ENCODE data around the gene COL4A4.

Gene COL4A4

GRCh38 chr2:227057060-227057459 is 106.9 kb downstream of the COL4A4 start:
- Histone ChIP-seq H3K27me3 (ENCODE audit: insufficient read depth, insufficient read length) (no peaks in the 10 kb centered on the region), H3K36me3 (ENCODE audit: insufficient read depth, insufficient read length, low read length) (no peaks in the 10 kb centered on the region), H3K4me1 (ENCODE audit: insufficient read depth, insufficient read length) (no peaks in the 10 kb centered on the region), H3K4me3 (ENCODE audit: insufficient read length, low read depth) (no peak overlapping the region), H3K9me3 (ENCODE audit: insufficient read depth, low read length) (peaks cover 5% of the 10 kb centered on the region; the same call in 1 of the 2 replicates), H3K9ac (ENCODE audit: insufficient read length, low read depth) (no peak overlapping the region)
- TF ChIP-seq YY1 (IDR thresholded peaks at IDR 0.05; ENCODE audit: insufficient read depth, insufficient read length) (no peak), SUZ12 (IDR thresholded peaks at IDR 0.05; ENCODE audit: extremely low read depth, insufficient read depth, insufficient read length) (no peak), ZNF274 (IDR thresholded peaks at IDR 0.05; ENCODE audit: low read depth, low read length) (no peak)
- no peak for DNase-seq (ENCODE audit: low read depth, low spot score)

- Histone ChIP-seq H3K27me3 (ENCODE audit: insufficient read depth, insufficient read length) (no peaks in the 10 kb centered on the region), H3K4me3 (ENCODE audit: insufficient read length, low read depth) (no peak overlapping the region), H3K36me3 (ENCODE audit: insufficient read depth, insufficient read length, low read length) (peaks cover 4% of the 10 kb centered on the region), H3K4me1 (ENCODE audit: insufficient read depth, insufficient read length) (no peaks in the 10 kb centered on the region), H3K9me3 (ENCODE audit: insufficient read depth, low read length) (no peaks in the 10 kb centered on the region), H3K9ac (ENCODE audit: insufficient read length, low read depth) (no peak overlapping the region)
- TF ChIP-seq SUZ12 (IDR thresholded peaks at IDR 0.05; ENCODE audit: extremely low read depth, insufficient read depth, insufficient read length) (no peak), ZNF274 (IDR thresholded peaks at IDR 0.05; ENCODE audit: low read depth, low read length) (no peak), YY1 (IDR thresholded peaks at IDR 0.05; ENCODE audit: insufficient read depth, insufficient read length) (no peak)
- no peak for DNase-seq (ENCODE audit: low read depth, low spot score)
These were observed 110.0 kb downstream of the COL4A4 start for GRCh38 chr2:227054006-227054405.

GRCh38 chr2:227052879-227053278 is 111.1 kb downstream of the COL4A4 start:
- H3K4me3 ChIP-seq (ENCODE audit: insufficient read length, low read depth), result no peak overlapping the region
- TF ChIP-seq SUZ12 (IDR thresholded peaks at IDR 0.05; ENCODE audit: extremely low read depth, insufficient read depth, insufficient read length) (no peak), ZNF274 (IDR thresholded peaks at IDR 0.05; ENCODE audit: low read depth, low read length) (no peak), YY1 (IDR thresholded peaks at IDR 0.05; ENCODE audit: insufficient read depth, insufficient read length) (no peak)
- H3K4me1 ChIP-seq (ENCODE audit: insufficient read depth, insufficient read length), result no peaks in the 10 kb centered on the region
- no peak overlapping the region for H3K9ac ChIP-seq (ENCODE audit: insufficient read length, low read depth)
- no peaks in the 10 kb centered on the region for H3K27me3 ChIP-seq (ENCODE audit: insufficient read depth, insufficient read length)
- peaks cover 4% of the 10 kb centered on the region for H3K36me3 ChIP-seq (ENCODE audit: insufficient read depth, insufficient read length, low read length)
- DNase-seq (ENCODE audit: low read depth, low spot score), result no peak
- no peaks in the 10 kb centered on the region for H3K9me3 ChIP-seq (ENCODE audit: insufficient read depth, low read length)

GRCh38 chr2:227043981-227044380 is 120.0 kb downstream of the COL4A4 start:
- no peak for DNase-seq (ENCODE audit: low read depth, low spot score)
- Histone ChIP-seq H3K4me3 (ENCODE audit: insufficient read length, low read depth) (no peak overlapping the region), H3K4me1 (ENCODE audit: insufficient read depth, insufficient read length) (no peaks in the 10 kb centered on the region), H3K9ac (ENCODE audit: insufficient read length, low read depth) (no peak overlapping the region), H3K9me3 (ENCODE audit: insufficient read depth, low read length) (no peaks in the 10 kb centered on the region), H3K27me3 (ENCODE audit: insufficient read depth, insufficient read length) (no peaks in the 10 kb centered on the region), H3K36me3 (ENCODE audit: insufficient read depth, insufficient read length, low read length) (no peaks in the 10 kb centered on the region)
- TF ChIP-seq SUZ12 (IDR thresholded peaks at IDR 0.05; ENCODE audit: extremely low read depth, insufficient read depth, insufficient read length) (no peak), ZNF274 (IDR thresholded peaks at IDR 0.05; ENCODE audit: low read depth, low read length) (no peak), YY1 (IDR thresholded peaks at IDR 0.05; ENCODE audit: insufficient read depth, insufficient read length) (no peak)

- no peaks in the 10 kb centered on the region for H3K27me3 ChIP-seq (ENCODE audit: insufficient read depth, insufficient read length)
- H3K4me1 ChIP-seq (ENCODE audit: insufficient read depth, insufficient read length), result no peaks in the 10 kb centered on the region
- DNase-seq (ENCODE audit: low read depth, low spot score), result no peak
- H3K36me3 ChIP-seq (ENCODE audit: insufficient read depth, insufficient read length, low read length), result no peaks in the 10 kb centered on the region
- no peaks in the 10 kb centered on the region for H3K9me3 ChIP-seq (ENCODE audit: insufficient read depth, low read length)
- TF ChIP-seq ZNF274 (IDR thresholded peaks at IDR 0.05; ENCODE audit: low read depth, low read length) (no peak), YY1 (IDR thresholded peaks at IDR 0.05; ENCODE audit: insufficient read depth, insufficient read length) (no peak), SUZ12 (IDR thresholded peaks at IDR 0.05; ENCODE audit: extremely low read depth, insufficient read depth, insufficient read length) (no peak)
- no peak overlapping the region for H3K9ac ChIP-seq (ENCODE audit: insufficient read length, low read depth)
- no peak overlapping the region for H3K4me3 ChIP-seq (ENCODE audit: insufficient read length, low read depth)
These were observed 125.3 kb downstream of the COL4A4 start for GRCh38 chr2:227038550-227039189.

- Histone ChIP-seq H3K4me1 (ENCODE audit: insufficient read depth, insufficient read length) (no peaks in the 10 kb centered on the region), H3K9ac (ENCODE audit: insufficient read length, low read depth) (no peak overlapping the region), H3K9me3 (ENCODE audit: insufficient read depth, low read length) (no peaks in the 10 kb centered on the region), H3K4me3 (ENCODE audit: insufficient read length, low read depth) (no peak overlapping the region), H3K36me3 (ENCODE audit: insufficient read depth, insufficient read length, low read length) (no peaks in the 10 kb centered on the region), H3K27me3 (ENCODE audit: insufficient read depth, insufficient read length) (no peaks in the 10 kb centered on the region)
- TF ChIP-seq ZNF274 (IDR thresholded peaks at IDR 0.05; ENCODE audit: low read depth, low read length), result no peak
- no peak for TF ChIP-seq YY1 (IDR thresholded peaks at IDR 0.05; ENCODE audit: insufficient read depth, insufficient read length)
- TF ChIP-seq SUZ12 (IDR thresholded peaks at IDR 0.05; ENCODE audit: extremely low read depth, insufficient read depth, insufficient read length), result no peak
- DNase-seq (ENCODE audit: low read depth, low spot score), result no peak
These were observed 127.5 kb downstream of the COL4A4 start for GRCh38 chr2:227036527-227036926.

GRCh38 chr2:227035711-227036367 is 128.2 kb downstream of the COL4A4 start:
- Histone ChIP-seq H3K27me3 (ENCODE audit: insufficient read depth, insufficient read length) (no peaks in the 10 kb centered on the region), H3K9me3 (ENCODE audit: insufficient read depth, low read length) (no peaks in the 10 kb centered on the region), H3K36me3 (ENCODE audit: insufficient read depth, insufficient read length, low read length) (no peaks in the 10 kb centered on the region), H3K4me1 (ENCODE audit: insufficient read depth, insufficient read length) (no peaks in the 10 kb centered on the region), H3K4me3 (ENCODE audit: insufficient read length, low read depth) (no peak overlapping the region), H3K9ac (ENCODE audit: insufficient read length, low read depth) (no peak overlapping the region)
- TF ChIP-seq SUZ12 (IDR thresholded peaks at IDR 0.05; ENCODE audit: extremely low read depth, insufficient read depth, insufficient read length) (no peak), ZNF274 (IDR thresholded peaks at IDR 0.05; ENCODE audit: low read depth, low read length) (no peak), YY1 (IDR thresholded peaks at IDR 0.05; ENCODE audit: insufficient read depth, insufficient read length) (no peak)
- no peak for DNase-seq (ENCODE audit: low read depth, low spot score)

Measured in NT2/D1 (cell line).